MM.1S (cell line): ENCODE measurements around the gene TRIM25.

Source experiments
- CTCF ChIP-seq: fragments of 300-600 bp; sonication (generic); IDR thresholded peaks from 2 replicates; pipeline ENCODE4 v1.5.1; 2016; ENCODE audit warnings: antibody characterized with exemption, low read length, mixed read lengths
- EZH2phosphoT487 ChIP-seq: fragments of 300-600 bp; sonication (generic); IDR thresholded peaks from 2 replicates; pipeline ENCODE4 v1.6.1; 2018; ENCODE audit warnings: antibody characterized with exemption, low read length

GRCh38 chr17:56850591-56850990 is 63.3 kb downstream of the TRIM25 start:
- no peak for TF ChIP-seq CTCF
- no peak for TF ChIP-seq EZH2phosphoT487
